Stimulated activated effector memory CD8-positive, alpha-beta T cell treated with anti-CD3 and anti-CD28 coated beads, Interleukin-12 subunit alpha, Interleukin-12 subunit beta, amount 100 ng/mL, for 72 hours (primary cell): ENCODE results near the gene ATP5MC3.
"Not testable (repeated sequence)": the region's sequence is repeated elsewhere in the genome, so short reads cannot be mapped to it uniquely, and the experiment has no call there.

Experiments
- ATAC-seq: fragments of 150-1000 bp; cut with Tn5 transposase; 2 replicates; pipeline ENCODE4 v1.10.0; 2021
- DNase-seq, 2 donors: peaks; one replicate each; pipeline ENCODE4 v3.0.0; 2021 to 2022; ENCODE audit warnings: low spot score in 2 of 2
- H3K27ac Mint-ChIP-seq: one replicate; pipeline ENCODE4 v1.8.0; 2022; ENCODE audit warnings: mild to moderate bottlenecking, mixed read lengths
- H3K36me3 Mint-ChIP-seq: one replicate; pipeline ENCODE4 v1.8.0; 2022; ENCODE audit warnings: mild to moderate bottlenecking, mixed read lengths
- H3K4me1 Mint-ChIP-seq: one replicate; pipeline ENCODE4 v1.8.0; 2022; ENCODE audit warnings: mixed read lengths
- H3K4me3 Mint-ChIP-seq: one replicate; pipeline ENCODE4 v1.8.0; 2022; ENCODE audit warnings: mild to moderate bottlenecking, mixed read lengths
- H3K9me3 Mint-ChIP-seq: one replicate; pipeline ENCODE4 v1.8.0; 2022; ENCODE audit warnings: mixed read lengths

ATP5MC3 gene

DNA sequence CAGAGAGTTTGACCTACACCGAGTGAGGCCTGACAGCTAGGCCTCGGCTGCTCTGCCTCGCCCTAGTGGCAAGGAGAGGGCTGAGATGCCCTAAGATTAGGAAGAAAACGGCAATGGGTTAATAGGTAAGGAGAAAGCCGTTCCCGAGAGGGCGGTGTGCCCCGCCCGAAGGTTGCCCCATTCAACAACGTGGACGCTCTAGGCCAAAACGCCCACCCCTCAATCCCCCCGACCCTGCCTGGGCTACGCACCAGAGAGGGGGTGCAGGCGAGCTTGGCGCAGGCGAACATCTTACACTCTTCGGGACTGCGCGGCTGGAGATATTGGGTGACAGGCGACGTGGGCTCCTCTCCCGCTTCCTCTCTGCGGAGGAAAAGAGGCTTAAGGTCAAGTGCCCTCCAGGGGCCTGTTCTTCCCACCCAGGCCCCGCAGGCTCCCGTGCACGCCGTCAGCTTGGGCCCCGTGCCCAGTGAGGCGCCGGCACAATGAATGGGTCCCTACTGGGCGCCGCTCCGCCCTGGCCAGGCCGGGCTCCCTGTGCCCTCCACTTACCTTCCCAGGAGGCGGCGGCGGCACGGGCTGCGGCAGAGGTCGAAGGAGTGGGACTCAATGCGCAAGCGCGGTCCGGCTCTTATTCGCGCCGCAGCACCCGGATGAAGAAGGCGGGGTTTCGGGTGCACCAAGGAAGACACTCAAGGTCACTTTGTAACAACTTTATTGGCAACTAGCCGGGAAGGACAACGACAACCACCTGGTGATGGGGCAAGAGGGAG, at the start of gene ATP5MC3:
Gene ATP5MC3 (minus strand): TSS at position 607 of the 773 bp plus-strand sequence. CDS start 317 bp downstream, at position 290.
- peak within 1 kb of the TSS; percentile 94 for H3K4me3 Mint-ChIP-seq
- ATAC-seq: peak; percentile 96
- DNase-seq: peak; percentile 83 to 95
- H3K27ac Mint-ChIP-seq: peak within 1 kb of the TSS; percentile 96
- peaks cover 25% of the 10 kb centered on the region for H3K4me1 Mint-ChIP-seq
- peaks cover 55% of the 10 kb centered on the region for H3K36me3 Mint-ChIP-seq
- peaks cover 6% of the 10 kb centered on the region for H3K9me3 Mint-ChIP-seq

DNA sequence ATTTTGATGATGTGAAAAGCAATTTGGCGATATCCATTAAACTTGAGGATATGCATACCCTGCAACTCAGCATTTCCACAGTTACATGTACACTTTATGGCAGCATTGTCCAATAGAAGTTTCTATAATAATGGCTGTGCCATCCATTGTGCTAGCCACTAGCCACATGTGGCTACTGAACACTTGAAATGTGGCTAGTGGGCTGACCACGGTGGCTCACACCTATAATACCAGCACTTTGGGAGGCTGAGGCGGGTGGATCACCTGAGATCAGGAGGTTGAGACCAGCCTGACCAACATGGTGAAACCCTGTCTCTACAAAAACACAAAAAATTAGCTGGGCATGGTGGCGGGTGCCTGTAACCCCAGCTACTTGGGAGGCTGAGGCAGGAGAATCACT, 47.1 kb upstream of the ATP5MC3 start:
- H3K4me1 Mint-ChIP-seq: peaks cover 26% of the 10 kb centered on the region
- not testable (repeated sequence) for H3K27ac Mint-ChIP-seq, H3K9me3 Mint-ChIP-seq, H3K4me3 Mint-ChIP-seq, H3K36me3 Mint-ChIP-seq
- peak in 1 of 2 donors; percentile 57 for DNase-seq
- peak; percentile 6 for ATAC-seq

- DNase-seq (no peak), ATAC-seq (peak; percentile 82)
- Mint-ChIP-seq H3K36me3 (no peaks in the 10 kb centered on the region), H3K27ac (no peak overlapping the region), H3K9me3 (no peaks in the 10 kb centered on the region), H3K4me1 (peaks cover 29% of the 10 kb centered on the region), H3K4me3 (no peak overlapping the region)
Measured at GRCh38 chr2:175228179-175228578, 46.7 kb upstream of the ATP5MC3 start.

- Mint-ChIP-seq H3K4me1 (peaks cover 31% of the 10 kb centered on the region), H3K9me3 (no peaks in the 10 kb centered on the region), H3K27ac (peak overlapping the region; percentile 35), H3K36me3 (no peaks in the 10 kb centered on the region), H3K4me3 (no peak overlapping the region)
- DNase-seq (no peak), ATAC-seq (peak; percentile 99)
Measured at GRCh38 chr2:175227393-175227792, 45.9 kb upstream of the ATP5MC3 start.

DNA sequence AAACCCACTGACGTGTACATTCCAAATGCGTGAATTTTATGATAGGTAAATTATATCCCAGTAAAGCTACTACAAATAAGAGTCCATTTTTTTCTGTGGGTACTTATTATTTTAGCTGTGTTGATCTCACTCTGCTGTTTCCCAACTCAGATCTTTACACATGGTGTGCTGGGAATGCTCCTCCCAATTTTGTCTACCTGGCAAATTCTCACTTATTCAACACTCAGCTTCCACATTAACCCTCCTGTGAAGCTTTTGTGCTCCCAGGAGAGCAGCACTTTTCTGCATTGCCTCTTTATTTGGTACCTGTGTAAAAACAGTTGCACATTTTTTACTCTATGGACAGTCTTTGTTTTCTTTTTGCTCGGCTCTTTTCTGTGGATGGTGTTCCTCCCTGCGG, 38.6 kb upstream of the ATP5MC3 start:
- no peaks in the 10 kb centered on the region for H3K36me3 Mint-ChIP-seq
- H3K4me3 Mint-ChIP-seq: no peak overlapping the region
- no peaks in the 10 kb centered on the region for H3K9me3 Mint-ChIP-seq
- no peak for ATAC-seq
- no peak overlapping the region for H3K27ac Mint-ChIP-seq
- no peak for DNase-seq
- H3K4me1 Mint-ChIP-seq: peaks cover 7% of the 10 kb centered on the region

DNA sequence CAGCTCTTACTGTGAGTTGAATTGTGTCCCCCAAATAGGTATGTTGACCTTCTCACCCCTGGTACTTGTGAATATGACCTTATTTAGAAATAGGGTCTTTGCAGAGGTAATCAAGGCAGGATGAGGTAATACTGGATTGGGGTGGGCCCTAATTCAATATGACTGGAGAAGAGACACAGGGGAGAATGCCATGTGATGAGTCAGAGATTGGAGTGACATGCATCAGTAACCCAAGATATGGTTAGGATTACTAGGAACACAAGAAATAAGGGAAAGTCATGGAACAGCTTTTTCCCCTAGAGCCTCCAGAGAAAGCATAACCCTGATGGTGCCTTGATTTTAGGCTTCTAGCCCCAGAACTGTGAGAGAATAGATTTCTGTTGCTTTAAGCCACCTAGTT, 37.0 kb upstream of the ATP5MC3 start:
- DNase-seq (no peak), ATAC-seq (no peak)
- H3K4me3 Mint-ChIP-seq: no peak overlapping the region
- no peaks in the 10 kb centered on the region for H3K9me3 Mint-ChIP-seq
- H3K4me1 Mint-ChIP-seq: peaks cover 6% of the 10 kb centered on the region
- H3K27ac Mint-ChIP-seq: no peak overlapping the region
- no peaks in the 10 kb centered on the region for H3K36me3 Mint-ChIP-seq

- H3K4me3 Mint-ChIP-seq: no peak overlapping the region
Measured at GRCh38 chr2:175207741-175208438, 26.4 kb upstream of the ATP5MC3 start.

GRCh38 chr2:175206866-175207265, 25.4 kb upstream of the ATP5MC3 start:
- Mint-ChIP-seq H3K4me1 (no peaks in the 10 kb centered on the region), H3K4me3 (no peak overlapping the region), H3K9me3 (no peaks in the 10 kb centered on the region), H3K27ac (no peak overlapping the region), H3K36me3 (no peaks in the 10 kb centered on the region)
- ATAC-seq (no peak), DNase-seq (no peak)

More at GRCh38 chr2:175207741-175208438, 26.4 kb upstream of the ATP5MC3 start:
- Mint-ChIP-seq H3K9me3 (no peaks in the 10 kb centered on the region), H3K4me1 (no peaks in the 10 kb centered on the region), H3K36me3 (no peaks in the 10 kb centered on the region), H3K27ac (no peak overlapping the region)
- ATAC-seq (peak; percentile 40), DNase-seq (no peak)

DNA sequence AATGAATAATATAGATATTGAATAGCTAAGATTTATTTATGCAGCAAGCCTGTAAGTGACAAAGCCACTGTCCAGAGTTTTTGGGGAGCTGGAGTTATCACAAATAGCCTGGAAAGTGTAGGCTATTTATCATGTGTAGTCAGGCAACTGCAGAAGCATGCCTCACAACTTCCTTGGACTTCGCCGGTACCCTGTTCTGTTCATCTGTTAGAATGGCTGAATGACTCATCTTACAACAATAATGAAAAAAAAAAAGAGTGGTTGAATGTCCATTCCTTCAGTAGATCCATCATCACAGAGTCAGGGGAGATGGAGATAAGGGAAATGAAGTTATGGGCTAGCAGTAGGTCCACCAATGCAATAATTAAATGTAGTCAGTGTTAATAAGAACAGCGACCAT, 24.0 kb upstream of the ATP5MC3 start:
- ATAC-seq (no peak), DNase-seq (no peak)
- Mint-ChIP-seq H3K9me3 (no peaks in the 10 kb centered on the region), H3K4me1 (no peaks in the 10 kb centered on the region), H3K4me3 (no peak overlapping the region), H3K27ac (no peak overlapping the region), H3K36me3 (no peaks in the 10 kb centered on the region)

DNA sequence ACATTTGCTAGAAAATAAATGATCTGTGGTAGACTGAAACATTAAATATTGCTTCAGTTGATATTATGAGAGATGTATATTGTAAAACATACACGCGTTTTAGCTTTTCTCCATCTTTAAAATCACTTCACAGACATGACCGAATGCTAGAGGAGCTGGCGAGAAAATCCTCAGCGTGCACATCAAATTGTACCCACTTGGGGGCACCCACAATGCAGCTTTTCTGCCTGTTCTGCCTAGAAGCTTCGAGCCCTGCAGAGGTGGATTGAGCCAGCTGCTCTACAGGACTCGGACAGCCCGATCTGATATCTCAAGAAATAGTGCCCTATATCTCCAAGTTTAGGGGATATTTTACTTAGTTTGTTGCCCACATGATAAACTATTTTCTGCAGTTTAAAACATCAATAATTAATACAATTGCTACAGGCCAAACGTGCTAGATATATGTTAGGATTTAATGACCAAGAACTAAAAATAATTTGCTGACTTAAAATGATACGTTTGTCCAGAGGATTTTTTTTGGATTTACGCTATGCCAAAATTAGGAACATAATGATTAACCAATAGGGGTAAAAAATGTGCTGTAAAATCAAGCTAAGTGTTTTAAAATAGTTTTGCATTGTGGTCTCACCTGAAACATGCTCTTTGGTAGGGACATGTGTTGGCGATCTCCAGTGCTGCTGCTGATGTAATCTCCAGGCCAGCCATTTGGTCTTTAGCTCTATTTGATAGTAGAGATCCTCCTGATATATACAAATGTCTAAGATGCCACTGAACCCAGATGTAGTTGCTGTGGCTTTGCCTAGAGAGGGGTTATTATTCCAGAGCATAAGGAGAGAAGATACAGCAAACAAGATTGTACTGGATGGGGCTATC, 22.3 kb upstream of the ATP5MC3 start:
- no peaks in the 10 kb centered on the region for H3K4me1 Mint-ChIP-seq
- no peaks in the 10 kb centered on the region for H3K36me3 Mint-ChIP-seq
- peak; percentile 48 to 70 for DNase-seq
- no peaks in the 10 kb centered on the region for H3K9me3 Mint-ChIP-seq
- ATAC-seq: peak; percentile 90
- H3K27ac Mint-ChIP-seq: no peak overlapping the region
- H3K4me3 Mint-ChIP-seq: no peak overlapping the region

DNA sequence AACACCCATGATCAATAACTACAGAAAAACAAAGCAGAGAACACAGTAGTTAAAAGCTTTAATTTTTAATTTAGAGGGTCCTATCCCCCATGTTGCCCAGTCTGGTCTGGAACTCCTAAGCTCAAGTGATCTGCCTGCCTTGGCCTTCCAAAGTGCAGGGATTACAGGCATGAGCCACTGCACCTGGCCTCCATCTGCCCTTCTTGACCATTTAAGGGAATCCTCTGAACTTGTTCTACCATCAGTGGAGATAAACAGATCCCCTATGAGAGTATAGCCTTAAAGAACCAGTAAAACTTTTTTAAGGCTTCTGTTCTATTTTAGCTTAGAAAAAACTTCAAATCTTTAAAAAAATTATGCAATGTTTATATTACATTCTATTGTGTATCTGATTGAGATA, 13.5 kb upstream of the ATP5MC3 start:
- DNase-seq (no peak), ATAC-seq (no peak)
- Mint-ChIP-seq H3K27ac (no peak overlapping the region), H3K36me3 (no peaks in the 10 kb centered on the region), H3K4me3 (no peak overlapping the region), H3K4me1 (no peaks in the 10 kb centered on the region), H3K9me3 (no peaks in the 10 kb centered on the region)

- Mint-ChIP-seq H3K27ac (no peak overlapping the region), H3K4me3 (no peak overlapping the region), H3K9me3 (no peaks in the 10 kb centered on the region), H3K36me3 (no peaks in the 10 kb centered on the region), H3K4me1 (no peaks in the 10 kb centered on the region)
- ATAC-seq: no peak
- no peak for DNase-seq
Measured at GRCh38 chr2:175188761-175189160, 7.3 kb upstream of the ATP5MC3 start.

DNA sequence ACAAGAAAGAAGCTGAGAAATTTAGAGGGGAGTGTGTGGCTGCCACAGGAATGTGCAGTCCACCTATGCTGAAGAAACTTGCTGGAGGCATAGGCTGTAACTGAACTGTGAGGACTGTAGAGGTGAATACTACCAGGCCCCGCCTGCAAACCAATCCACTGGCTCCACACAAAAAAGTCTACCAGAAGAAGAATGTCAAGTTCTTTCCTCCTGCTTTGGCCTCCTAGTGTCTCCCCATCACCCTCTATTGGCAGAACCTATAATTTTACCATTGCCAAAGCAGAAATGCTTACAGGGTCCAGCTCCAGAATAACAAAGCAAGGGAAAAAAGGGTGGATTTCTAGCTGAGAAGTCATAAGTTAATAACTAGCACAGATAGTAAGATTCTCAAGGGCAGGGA, 5.9 kb upstream of the ATP5MC3 start:
- Mint-ChIP-seq H3K4me3 (no peak overlapping the region), H3K4me1 (no peaks in the 10 kb centered on the region), H3K9me3 (no peaks in the 10 kb centered on the region), H3K36me3 (no peaks in the 10 kb centered on the region), H3K27ac (no peak overlapping the region)
- DNase-seq (no peak), ATAC-seq (peak; percentile 55)

DNA sequence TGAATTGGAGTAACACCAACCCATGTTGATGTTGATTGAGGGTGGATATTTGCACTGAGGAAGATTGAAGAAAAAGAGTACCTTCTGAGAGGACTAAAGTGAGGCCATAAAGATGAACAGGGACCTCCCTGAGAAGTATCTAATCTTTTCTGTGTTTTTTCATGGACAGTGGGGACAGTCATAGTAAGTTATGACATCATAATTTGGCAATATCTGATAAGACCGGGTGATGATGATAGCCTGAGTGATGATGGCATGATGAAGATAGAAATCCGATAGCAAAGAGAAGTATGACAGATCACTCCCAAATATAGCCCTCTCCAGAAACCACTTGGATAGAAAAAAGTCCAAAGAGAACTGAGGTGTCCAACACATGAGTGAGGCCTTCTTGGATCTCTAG, 2.2 kb upstream of the ATP5MC3 start:
- peaks cover 31% of the 10 kb centered on the region for H3K36me3 Mint-ChIP-seq
- H3K4me3 Mint-ChIP-seq: no peak overlapping the region
- no peak overlapping the region for H3K27ac Mint-ChIP-seq
- H3K9me3 Mint-ChIP-seq: peaks cover 6% of the 10 kb centered on the region
- peaks cover 19% of the 10 kb centered on the region for H3K4me1 Mint-ChIP-seq
- no peak for DNase-seq
- no peak for ATAC-seq

DNA sequence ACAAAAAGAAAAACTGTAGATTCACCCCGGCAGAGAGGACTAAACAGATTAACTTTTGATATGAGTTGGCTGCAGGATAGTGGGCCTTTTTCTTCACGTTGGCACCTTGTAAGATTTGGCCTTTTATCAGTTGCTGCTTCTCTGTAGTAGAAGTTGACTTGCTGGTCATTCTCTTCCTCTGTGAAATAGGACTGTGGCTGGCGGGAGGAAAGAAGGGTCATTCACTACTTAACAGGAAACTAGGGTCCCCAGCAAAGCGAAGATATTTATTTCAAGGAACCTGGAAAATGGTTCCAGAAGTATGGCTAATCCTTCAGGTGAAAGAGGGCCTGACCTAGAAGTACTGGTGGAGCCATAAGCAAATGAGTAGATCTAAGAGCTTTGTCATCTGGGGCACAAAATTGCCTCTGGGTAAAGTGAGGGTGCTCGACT, 383 bp upstream of the ATP5MC3 start:
- Mint-ChIP-seq H3K36me3 (peaks cover 49% of the 10 kb centered on the region), H3K9me3 (peaks cover 6% of the 10 kb centered on the region), H3K4me3 (peak overlapping the region; percentile 94), H3K4me1 (peaks cover 19% of the 10 kb centered on the region), H3K27ac (peak overlapping the region; percentile 96)
- ATAC-seq: no peak
- no peak for DNase-seq
